HG03342 (cell line): ENCODE results near the gene NEURL1B.
A peak's percentile ranks its signal among the peaks of the same experiment; 100 is the strongest.

Source experiments
- ATAC-seq: cut with Tn5 transposase; IDR thresholded peaks from one replicate; pipeline ENCODE4 v1.9.1; 2021; ENCODE audit warnings: mild to moderate bottlenecking, moderate library complexity; ENCODE audit not compliant: unreplicated experiment

The NEURL1B gene

DNA sequence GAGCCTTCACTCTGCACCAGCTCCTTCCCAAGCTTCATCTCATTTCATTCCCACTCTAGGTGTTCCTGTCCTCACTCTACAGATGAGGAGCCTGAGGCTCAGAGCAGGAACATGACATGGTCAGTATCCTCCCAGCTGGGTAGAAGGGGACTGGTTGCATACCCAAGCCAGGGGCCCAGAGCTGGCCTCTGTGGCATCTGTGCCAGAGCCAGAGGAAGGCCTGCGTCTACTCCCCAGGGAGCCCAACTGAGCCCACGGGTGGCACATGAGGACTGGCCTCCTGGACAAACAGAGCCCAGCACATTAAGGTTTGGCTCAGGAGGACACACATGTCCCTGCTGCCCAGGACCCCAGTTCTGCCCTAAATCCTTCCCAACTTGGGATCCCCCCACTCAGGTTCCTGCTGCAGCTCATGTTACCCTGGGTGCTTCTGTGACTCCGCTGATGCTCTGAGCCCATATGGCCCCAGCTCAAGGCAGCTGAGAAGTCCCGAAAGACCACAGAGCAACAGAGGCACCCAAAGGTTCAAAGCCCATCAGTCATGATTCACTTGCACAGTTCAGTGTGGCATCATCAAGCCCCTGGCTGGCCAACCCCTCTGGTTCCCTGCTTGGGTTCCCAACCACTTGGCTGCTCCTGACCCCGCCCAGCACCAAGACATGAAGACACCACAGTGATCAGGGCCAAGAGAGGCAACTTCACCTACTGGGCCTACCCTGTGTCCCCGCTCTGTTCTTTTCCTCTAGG is 8.5 kb upstream of the NEURL1B start:
- no peak for ATAC-seq

DNA sequence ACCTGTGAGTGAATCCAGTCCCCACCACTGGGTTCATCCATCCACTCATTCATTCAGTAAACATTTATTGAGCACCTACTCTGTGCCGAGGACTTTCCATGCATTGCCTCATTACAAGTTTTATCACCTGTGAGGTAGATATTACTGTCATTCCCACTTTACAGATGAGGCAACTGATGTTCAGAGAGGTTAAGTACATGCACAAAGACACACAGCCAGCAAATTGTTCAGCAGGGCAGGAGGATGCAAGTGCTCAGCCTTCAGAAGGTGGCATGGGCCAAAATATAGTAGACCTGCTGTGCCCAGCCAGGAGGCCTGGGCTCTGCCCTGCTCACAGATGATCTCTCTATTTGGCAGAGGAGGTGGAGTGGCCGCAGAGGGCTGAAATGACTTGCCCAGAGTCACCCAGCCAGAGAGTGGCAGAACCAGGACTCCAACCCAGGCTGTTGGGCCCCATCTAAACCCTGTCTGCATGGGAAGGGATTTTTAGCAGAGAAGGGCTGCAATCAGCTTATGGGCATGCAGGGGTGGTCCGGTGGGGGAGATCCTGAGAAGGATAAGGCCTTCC is 7.6 kb upstream of the NEURL1B start:
- ATAC-seq: no peak

DNA sequence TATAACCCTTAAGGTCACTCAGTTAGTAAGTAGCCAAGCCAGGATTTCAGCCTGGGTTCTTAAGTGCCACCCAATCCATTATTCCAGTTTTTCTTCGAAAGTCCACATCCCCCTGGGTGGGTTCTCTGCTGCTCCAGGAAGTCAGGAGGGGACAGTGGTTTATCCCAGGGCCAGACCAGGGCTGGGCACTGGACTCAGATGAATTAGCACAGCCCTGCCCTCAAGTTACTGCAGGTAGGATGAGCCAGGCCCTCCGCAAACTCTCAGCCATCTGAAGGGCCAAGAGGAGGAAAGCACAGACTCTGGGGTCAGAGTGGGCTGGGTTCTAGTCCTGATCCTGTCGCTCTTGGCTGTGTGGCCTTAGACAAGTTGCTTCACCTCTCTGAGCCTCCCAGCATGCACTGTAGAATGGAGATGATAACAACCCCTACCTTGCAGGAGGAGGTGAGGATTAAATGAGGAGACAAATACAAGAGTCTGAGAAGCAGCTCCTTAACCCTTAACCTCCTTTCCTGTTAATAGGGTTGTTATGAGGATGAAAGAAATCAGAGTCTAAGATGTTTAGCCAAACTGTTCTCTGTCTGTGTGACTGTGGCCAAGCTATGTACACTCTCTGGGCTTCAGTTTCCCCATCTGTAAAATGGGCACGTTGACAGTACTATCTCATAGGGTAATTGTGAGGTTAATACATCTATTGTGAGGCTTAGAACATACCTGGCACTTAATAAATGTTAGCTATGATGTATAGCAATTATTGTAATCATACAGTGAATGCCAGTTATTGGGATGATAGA is 6.8 kb upstream of the NEURL1B start:
- ATAC-seq: no peak

DNA sequence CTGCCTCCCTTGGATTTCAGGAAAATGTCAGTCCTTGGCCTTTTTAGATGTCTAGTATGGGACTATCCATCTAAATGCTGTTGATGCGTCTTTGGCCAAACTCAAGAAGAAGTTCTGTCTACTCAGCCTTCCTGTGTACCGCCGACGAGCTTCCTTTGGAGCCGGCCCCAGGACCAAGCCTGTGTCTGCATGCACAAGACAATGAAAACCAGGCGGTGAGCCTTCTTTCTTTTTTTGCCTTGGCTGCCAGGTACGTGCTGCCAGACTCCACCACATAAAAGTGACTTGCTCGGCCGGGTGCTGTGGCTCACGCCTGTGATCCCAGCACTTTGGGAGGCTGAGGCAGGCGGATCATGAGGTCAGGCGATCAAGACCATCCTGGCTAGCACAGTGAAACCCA is 6.0 kb upstream of the NEURL1B start:
- ATAC-seq: no peak

DNA sequence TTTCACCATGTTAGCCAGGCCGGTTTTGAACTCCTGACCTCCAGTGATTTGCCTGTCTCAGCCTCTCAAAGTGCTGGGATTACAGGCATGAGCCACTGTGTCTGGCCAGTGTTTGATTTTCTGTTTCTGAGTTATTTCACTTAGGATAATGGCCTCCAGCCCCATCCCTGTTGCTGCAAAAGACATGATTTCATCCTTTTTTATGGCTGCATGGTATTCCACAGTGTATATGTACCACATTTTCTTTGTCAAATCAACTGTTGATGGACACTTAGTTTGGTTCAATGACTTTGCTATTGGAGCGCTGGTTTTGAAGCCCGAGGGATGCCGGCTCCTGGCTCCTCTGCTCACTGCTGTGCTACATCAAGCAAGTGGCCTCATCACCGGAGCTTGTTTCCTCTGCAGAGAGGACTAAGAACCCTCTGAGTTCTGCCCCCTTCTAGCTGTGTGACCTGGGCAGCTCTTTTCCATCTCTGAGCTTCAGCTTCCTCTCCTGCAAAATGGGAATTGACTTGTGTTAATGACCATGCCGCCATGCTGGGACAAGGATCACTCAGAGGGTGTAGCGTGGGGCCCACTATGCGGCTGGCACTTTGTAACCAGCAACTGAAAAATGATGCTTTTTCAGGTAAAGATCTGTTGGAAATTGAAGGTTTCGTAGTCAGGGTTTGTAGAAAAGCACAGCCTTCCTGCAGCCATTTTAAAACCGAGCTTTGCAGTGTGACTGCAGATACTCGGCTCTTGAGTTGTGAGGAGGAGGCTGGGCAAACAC is 4.6 kb upstream of the NEURL1B start:
- no peak for ATAC-seq

DNA sequence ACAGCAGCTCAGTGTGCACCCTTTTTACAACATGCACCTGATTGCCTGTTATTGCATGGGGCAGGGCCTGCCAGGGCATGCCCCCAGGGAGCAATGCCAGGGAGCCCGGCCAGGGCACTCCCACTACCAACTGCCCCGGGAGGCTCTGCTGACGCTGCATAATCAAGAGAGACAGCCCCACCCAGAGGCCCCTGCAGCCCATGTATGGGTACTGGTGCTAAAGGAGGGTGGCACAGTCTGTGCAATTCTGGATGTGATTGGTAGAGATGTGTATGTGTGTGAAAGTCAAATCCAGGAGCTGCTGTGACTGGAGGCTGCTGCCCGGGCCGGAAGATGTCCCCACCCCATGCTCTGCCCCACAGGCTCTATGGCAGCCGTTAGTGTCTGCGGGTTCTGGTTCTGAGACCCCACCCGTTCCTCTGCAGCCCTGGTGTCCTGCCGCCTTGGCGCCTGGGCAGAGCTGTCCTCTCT is 3.9 kb upstream of the NEURL1B start:
- no peak for ATAC-seq

DNA sequence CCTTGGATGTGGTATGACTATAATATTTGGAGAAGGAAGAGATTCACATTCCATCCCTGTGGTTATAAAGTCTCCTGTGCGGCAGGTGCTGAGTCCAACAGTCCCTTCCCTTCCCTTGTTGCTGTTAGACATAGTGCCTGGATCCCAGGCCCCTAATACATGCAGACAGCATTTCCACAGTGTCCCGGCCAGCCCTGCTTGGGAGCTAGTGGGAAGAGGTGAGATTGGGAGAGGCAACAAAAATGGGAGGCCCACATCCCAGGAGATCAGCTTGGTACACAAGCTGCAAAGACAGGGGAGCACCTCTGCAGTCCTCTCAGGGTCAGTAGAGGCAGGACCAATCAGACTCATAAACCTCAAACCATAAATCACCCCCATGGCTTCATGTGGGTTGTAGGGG is 3.3 kb upstream of the NEURL1B start:
- no peak for ATAC-seq

DNA sequence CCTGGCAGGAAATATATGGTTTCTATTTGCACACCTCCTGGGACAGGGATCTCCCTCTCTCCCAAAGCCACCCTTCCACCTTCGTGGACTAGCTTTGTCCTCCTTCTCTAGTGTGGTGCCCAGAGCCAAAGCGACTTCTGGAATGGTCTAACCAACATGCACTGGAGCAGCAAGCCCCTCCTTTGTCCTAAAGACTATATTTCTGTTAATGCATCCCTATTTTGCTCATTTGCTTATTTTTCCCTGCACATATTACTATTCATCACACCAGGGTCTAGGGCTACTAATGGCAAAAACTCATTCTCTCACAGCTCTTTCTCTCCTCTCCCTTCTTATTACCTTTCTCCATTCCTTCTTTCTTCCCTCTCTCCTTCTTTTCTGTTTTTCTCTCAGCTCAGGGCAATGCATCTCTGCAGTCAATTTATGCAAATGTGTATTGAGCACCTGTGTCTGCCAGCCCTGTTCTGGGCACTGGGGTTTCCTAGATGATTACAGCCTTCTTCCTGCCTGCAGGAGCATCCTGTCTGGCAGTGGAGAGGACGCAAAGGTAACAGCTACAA is 2.8 kb upstream of the NEURL1B start:
- no peak for ATAC-seq

DNA sequence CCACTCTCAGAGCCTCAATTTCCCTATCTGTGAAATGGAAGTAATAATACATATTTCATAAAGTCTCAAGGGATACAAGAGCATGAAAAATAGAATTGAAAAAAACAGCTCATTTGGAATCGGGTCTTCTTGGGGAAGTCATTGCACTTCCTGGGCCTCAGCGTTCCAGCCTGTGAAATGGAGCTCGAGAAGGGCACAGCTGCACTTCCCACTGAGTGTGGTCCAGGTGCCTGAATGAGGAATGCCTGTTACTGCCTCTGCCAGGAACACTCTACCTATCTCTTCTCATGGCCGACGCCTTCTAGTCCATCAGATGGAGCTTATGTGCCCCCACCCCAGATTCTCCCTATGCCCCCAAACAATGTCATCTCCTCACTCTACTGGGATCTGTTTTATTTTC is 924 bp upstream of the NEURL1B start:
- no peak for ATAC-seq

DNA sequence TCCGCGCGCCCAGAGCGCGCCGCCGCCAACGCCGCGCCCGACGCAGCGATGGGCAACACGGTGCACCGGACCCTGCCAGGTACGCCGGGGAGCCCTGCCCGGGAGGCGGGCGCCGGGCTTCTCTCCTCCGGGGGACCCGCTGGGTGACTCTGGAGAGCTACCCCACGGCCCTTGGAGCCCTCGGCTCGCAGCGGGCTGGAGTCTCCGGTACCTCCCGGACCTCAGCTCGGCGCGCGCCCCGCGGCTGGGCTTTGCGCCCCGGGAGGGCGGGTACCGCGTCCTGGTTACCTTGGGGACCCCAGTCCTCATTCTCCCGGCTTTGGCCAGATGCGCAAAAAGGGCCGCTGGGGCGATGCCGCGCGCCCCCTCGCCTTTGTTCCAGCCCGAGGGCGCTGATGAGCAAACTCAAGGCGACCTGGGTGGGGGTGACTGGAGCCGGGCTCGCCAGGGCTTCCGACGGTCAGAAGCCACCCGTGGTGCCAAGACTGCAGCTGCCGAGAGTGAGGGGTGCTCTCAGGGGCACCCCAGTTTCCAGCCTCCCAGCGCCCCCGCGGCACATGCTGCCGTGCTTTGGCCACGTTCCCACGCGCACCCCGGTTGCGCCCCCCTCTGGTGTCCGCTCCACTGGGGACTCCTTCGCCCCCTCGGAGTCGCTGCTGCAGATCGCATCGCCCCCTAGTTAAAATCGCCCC is 442 bp downstream of the NEURL1B start:
- peak; percentile 32 for ATAC-seq

DNA sequence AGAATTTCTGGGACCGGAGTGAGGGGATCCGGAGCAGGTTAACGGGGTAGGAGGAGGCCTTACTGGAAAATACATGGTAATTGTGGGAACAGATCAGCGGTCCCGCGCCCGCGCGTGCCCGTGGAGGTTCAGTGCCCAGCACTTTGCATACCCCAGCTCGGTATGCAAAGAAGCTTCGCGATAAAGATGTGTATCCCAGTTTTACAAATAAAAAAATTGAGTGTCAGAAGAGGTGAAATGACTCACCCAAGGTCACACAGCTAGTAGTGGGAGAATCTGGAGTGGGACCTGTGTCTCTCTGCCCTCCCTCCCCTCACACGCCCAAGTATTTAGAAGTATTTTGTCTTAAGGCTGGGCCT is 967 bp downstream of the NEURL1B start:
- ATAC-seq: no peak

DNA sequence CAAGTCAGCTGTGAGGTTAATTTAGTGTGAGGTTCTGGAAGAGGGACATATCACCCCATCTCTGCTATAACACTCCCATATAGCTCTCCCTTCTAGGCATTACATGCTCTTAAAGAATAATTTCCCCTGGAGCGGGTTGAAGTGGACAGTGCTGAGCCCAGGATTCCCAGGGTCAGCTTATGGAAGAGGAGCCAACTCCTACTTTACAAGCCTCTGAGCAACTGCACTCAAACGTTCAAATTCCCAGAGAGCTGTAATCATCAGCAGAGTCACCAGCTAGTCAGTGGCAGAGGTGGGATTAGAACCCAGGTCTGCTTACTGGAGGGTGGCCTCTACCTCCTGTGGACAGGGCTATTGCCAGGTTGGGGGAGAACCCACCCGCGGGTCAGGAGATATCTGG is 1.4 kb downstream of the NEURL1B start:
- no peak for ATAC-seq

DNA sequence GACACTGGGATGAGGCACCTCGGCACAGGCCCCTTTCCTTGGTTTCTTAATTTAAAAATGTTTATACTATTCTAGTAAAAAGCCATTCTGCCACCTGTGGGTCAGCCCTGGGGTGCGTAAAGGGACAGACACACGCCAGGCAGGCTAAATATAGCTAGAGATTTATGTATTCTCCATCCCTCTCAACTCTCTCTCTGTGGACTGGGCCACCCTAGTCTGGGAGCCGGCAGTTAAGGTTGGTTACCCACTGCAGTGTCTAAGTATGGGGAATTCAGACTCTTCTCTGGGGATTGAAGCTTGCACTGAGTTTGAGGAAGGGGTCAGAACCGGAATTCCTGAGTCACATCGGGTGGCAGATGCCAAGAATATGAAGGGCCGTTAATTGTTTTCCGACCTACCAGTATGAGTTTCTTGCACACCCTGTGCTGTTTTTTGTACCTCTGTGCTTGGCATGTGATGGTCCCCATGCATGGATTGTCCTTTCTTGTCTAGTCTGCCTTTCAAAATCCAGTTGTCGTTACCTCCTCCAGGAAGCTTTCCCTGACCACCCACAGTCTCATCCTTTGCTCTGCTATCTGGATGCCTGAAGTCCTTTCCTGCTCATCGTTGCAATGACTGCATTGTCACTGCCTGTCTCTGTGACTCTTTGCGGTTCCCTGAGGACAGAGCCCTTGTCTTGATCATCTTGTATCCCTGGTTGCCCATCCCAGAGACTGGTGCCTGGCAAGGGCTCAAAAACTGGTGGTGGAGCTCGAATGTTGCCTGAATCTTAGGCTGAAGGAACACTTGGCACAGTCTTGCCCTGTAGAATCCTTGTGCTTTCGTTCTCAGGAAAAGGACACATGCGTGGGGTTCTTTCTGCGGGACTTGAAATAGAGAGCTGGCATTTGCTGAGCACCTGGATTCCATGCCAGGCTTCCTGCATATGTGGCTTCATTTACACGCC is 2.1 kb downstream of the NEURL1B start:
- ATAC-seq: no peak

DNA sequence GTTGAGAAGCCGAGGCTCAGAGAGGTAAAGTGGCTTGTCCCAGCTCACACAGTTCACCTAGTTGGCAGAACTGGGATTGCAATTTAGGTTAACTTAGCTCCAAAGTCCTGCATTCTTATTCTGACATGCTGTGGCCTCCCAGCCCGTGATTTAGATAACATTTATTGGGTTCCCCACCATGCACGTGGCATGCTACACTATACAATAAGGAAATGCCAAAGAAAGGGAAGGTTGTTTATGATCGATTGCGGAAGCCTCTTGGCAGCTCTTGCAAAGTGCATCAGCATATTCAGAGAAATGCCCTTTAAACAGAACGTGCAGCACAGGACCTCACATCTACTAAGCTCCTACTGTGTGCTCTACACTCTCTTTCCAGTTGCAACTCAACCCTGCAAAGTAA is 3.2 kb downstream of the NEURL1B start:
- ATAC-seq: no peak

DNA sequence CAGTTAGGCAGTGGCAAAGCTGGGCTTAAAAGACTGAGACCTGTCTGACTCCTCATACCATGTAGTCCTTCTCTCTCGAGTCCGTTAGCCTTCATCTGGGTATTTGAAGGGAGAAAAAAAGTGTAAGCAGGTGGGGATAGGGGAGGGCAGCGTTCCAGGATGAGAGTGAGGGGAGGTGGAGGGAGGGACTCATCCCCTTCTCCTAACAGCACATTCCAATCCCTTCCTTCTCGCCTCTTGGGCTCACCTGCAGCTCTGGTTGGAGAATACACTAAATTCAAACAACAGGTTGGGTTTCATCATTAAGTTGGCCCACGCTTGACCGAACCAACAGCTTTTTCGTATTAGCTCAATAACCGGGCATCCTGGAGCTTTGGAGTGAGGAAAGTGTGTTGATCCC is 3.6 kb downstream of the NEURL1B start:
- no peak for ATAC-seq

DNA sequence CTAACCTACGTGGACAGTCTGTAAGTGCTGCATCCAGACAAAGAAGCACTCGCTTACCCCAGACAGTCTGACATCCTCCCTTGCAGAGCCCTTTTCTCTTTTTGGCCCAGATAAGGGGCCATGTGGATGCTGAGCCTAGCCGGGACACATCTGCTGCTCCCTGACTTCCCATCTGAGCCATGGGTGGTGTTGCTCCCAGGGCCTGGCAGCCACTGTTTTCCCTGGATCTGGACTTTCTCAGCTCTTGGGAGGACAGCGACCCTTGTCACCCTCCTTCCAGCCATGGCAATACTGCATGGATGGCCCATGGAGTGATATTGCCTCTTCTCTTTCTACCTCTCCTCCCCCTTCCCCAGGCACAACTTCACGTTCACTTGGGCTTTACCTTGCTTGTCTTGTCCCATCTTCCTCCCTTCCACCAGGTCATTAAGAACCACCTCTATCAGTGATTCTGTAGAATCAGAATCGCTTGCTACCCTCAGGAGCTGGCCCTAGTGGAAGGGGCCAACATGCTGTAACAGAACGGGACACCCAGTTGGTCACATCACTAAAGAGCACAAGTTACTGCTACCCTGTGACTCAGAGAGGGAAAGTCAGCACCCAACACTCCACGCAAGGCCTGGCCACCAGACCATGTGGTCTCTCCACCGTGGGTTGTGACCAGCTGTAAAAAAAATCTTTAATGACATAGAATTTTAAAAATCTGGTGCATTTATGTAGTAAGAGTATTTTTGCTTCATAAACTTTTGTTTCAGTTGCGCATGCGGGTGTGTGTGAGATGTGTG is 4.4 kb downstream of the NEURL1B start:
- no peak for ATAC-seq

DNA sequence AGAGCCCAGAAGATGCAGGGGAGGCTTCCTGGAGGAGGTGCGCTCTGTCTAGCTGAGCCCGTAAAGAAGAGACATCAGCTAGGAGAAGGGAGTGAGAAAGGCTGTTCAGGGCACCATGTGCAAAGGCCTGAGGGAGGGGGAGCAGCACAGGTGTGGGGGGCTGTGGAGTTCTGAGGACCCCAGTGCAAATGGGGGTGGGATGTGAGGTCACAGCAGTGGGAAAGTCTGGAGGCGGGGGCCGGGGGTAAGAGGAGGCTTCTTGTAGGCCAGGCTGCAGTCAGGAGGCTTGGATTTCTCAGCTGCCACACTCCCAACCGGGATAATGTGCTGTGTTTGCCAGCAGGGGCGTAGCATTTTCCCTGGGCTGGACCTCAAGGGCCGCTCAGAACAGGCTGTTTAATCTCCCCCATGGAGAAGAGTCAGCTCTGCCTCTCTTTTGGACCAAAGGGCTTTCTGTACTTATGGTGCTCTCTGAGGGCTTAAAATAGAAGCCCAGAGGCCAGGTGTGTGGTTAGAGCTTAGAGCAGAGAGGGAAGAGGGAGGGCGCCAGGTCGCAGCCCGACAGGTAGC is 5.7 kb downstream of the NEURL1B start:
- ATAC-seq: no peak

DNA sequence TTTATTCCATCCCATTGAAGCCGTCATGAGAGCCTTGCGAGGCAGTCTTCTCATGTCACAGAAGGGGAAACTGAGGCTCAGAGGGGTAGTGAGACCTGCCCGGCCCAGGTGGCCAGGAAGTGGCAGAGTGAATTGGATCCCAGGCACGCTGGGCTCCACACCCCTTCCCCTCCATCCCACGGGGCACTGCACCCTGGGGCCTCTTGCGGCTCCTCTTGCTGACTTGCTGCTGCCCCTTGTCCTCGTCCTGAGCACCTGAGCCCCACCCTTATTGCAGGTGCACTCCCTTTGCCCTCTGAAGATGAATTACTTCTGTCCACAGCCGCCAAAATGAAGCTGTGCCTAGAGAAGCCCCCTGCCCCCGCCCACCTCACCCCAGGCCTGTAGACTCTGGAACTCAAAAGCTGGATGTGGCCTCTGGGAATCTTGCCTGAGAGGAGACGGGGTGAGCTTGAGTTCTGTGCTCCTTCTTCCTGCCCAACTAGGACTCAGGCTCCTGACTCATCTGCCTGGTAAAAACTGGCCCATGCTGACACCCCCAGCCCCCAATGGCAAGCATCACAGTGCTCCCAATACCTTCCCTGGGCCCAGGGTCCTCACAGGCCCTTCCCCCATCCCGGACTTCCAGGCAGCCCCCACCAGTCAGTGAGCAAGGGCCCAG is 6.4 kb downstream of the NEURL1B start:
- no peak for ATAC-seq
